Sigmoid colon (tissue), 7 donors: ENCODE data around the gene MAGEB16. TPM values are rescaled to one million over a fixed set of nuclear protein-coding genes. Genes with fewer than 3 reads are reported as not detected.

Experiments
- DNase-seq: peaks from one replicate; pipeline ENCODE4 v3.0.0-alpha.2; 2019
- H3K27ac ChIP-seq, 4 donors: fragments of 200-600 bp; sonication (generic); one replicate each; pipeline ENCODE4 v1.5.1; 2016 to 2019; ENCODE audit warnings: mild to moderate bottlenecking in 1 of 4
- H3K27me3 ChIP-seq, 3 donors: fragments of 200-600 bp; sonication (generic); one replicate each; pipeline ENCODE4 v1.5.1; 2019; ENCODE audit warnings: mild to moderate bottlenecking in 1 of 3
- H3K36me3 ChIP-seq, 4 donors: fragments of 200-600 bp; sonication (generic); one replicate each; pipeline ENCODE4 v1.5.1; 2016 to 2019
- H3K4me1 ChIP-seq, 4 donors: fragments of 200-600 bp; sonication (generic); one replicate each; pipeline ENCODE4 v1.5.1; 2017 to 2019
- H3K4me3 ChIP-seq, 4 donors: fragments of 200-600 bp; sonication (generic); one replicate each; pipeline ENCODE4 v1.5.1; 2017 to 2019; ENCODE audit warnings: mild to moderate bottlenecking in 2 of 4, moderate library complexity in 1 of 4
- H3K9me3 ChIP-seq, 4 donors: fragments of 200-600 bp in 3 of 4; sonication (generic) in 3 of 4; one replicate each; pipeline versions ENCODE4 v1.5.1 to v1.6.1; 2013 to 2019
- CTCF ChIP-seq, 4 experiments: fragments of 450-650 bp in 3 of 4; fragments of 200-600 bp in 1 of 4; IDR thresholded peaks; one replicate each; pipeline ENCODE4 v1.5.1; 2016 to 2019; ENCODE audit warnings: antibody characterized with exemption in 4 of 4, mild to moderate bottlenecking in 3 of 4, moderate library complexity in 2 of 4
- EP300 ChIP-seq, 4 donors: sonication (generic); formaldehyde crosslinking; IDR thresholded peaks; one replicate each; pipeline ENCODE4 v1.6.1; 2017; ENCODE audit warnings: antibody characterized with exemption in 4 of 4
- POLR2A ChIP-seq, 2 donors: fragments of 450-650 bp; IDR thresholded peaks; one replicate each; pipeline ENCODE4 v1.6.1; 2016; ENCODE audit warnings: antibody characterized with exemption in 2 of 2, mild to moderate bottlenecking in 2 of 2, moderate library complexity in 2 of 2
- POLR2AphosphoS5 ChIP-seq, 4 donors: sonication (generic); formaldehyde crosslinking; IDR thresholded peaks; one replicate each; pipeline ENCODE4 v1.6.1; 2017; ENCODE audit warnings: antibody characterized with exemption in 4 of 4
- WGBS, 2 donors: extraction: QIAGEN DNeasy Blood & Tissue Kit; methylation state at CpG; one replicate each; pipeline ENCODE4 v1.1.7; 2013; 5-methylcytosine and 5-hydroxymethylcytosine counted together
- intact Hi-C: fragments of 100-400 bp; cut with DNase I; formaldehyde crosslinking; loops from one replicate; pipeline ENCODE4 v1.15.1; 2023
- polyA plus RNA-seq, 3 donors: library from polyadenylated mRNA; stranded (reverse); fragments of 200-250 nt; gene quantifications; one replicate each; pipeline ENCODE4 v1.2.3, GENCODE V29; 2013
- total RNA-seq, 4 donors: library from RNA; depleted of rRNA; stranded (reverse); fragments of >200 nt; gene quantifications; one replicate each; pipeline ENCODE4 v1.1.0, GENCODE V29; 2016
- donor health status: healthy with polysubstance abuse.
- donor health status: Bipolar disorder and iron deficiency.
- donor health status: healthy.

MAGEB16 gene
- total and polyA plus RNA-seq, 7 donors: not detected

- no peak for DNase-seq
- Histone ChIP-seq H3K27ac (no peak overlapping the region), H3K4me3 (no peak overlapping the region), H3K27me3 (no peaks in the 10 kb centered on the region), H3K4me1 (no peaks in the 10 kb centered on the region), H3K36me3 (no peaks in the 10 kb centered on the region), H3K9me3 (no peaks in the 10 kb centered on the region)
- intact Hi-C loops: no loop called here
- TF ChIP-seq POLR2A (IDR thresholded peaks at IDR 0.05): no peak
- no peak for TF ChIP-seq CTCF (IDR thresholded peaks at IDR 0.05)
- TF ChIP-seq EP300 (IDR thresholded peaks at IDR 0.05): no peak
- TF ChIP-seq POLR2AphosphoS5 (IDR thresholded peaks at IDR 0.05): no peak
- 27 to 30% methylated on average over 2 of the region's 2 CpGs for WGBS, 2 donors
These were observed 43.7 kb downstream of the MAGEB16 start for GRCh38 chrX:35841872-35842271.

- intact Hi-C loops: no loop called here
- H3K4me3 ChIP-seq: no peak overlapping the region
- TF ChIP-seq EP300 (IDR thresholded peaks at IDR 0.05): no peak
- no peak for DNase-seq
- H3K4me1 ChIP-seq: no peaks in the 10 kb centered on the region
- H3K27ac ChIP-seq: no peak overlapping the region
- no peaks in the 10 kb centered on the region for H3K27me3 ChIP-seq
- H3K9me3 ChIP-seq: no peaks in the 10 kb centered on the region
- WGBS, 2 donors: 16 to 20% methylated on average over 3 of the region's 3 CpGs
- no peaks in the 10 kb centered on the region for H3K36me3 ChIP-seq
These were observed 44.5 kb downstream of the MAGEB16 start for GRCh38 chrX:35842674-35843073.

GRCh38 chrX:35847736-35848135, 49.6 kb downstream of the MAGEB16 start:
- WGBS, 2 donors: 82 to 85% methylated on average over 4 of the region's 4 CpGs
- DNase-seq: no peak
- no peaks in the 10 kb centered on the region for H3K9me3 ChIP-seq
- H3K4me1 ChIP-seq: no peaks in the 10 kb centered on the region
- H3K27ac ChIP-seq: no peak overlapping the region
- TF ChIP-seq EP300 (IDR thresholded peaks at IDR 0.05): no peak
- TF ChIP-seq POLR2AphosphoS5 (IDR thresholded peaks at IDR 0.05): no peak
- TF ChIP-seq CTCF (IDR thresholded peaks at IDR 0.05): no peak
- no peak for TF ChIP-seq POLR2A (IDR thresholded peaks at IDR 0.05)
- no peaks in the 10 kb centered on the region for H3K27me3 ChIP-seq
- intact Hi-C loops: no loop called here
- H3K36me3 ChIP-seq: no peaks in the 10 kb centered on the region
- H3K4me3 ChIP-seq: no peak overlapping the region

Other genes starting within 250 kb of the MAGEB16 start
- gene CFAP47, start 121.4 kb downstream of the MAGEB16 start, total RNA-seq: under 1 TPM in 2 of 4 donors, not detected in 2; 0.14 to 0.71 TPM
- gene CFAP47, start 121.4 kb downstream of the MAGEB16 start, polyA plus RNA-seq: not detected